ELR (cell line): ENCODE results near the gene CCDC30.

Source experiments
- DNase-seq: peaks from one replicate; pipeline ENCODE4 v3.0.0-alpha.2; 2015; ENCODE audit warnings: low read depth

Gene CCDC30

DNA sequence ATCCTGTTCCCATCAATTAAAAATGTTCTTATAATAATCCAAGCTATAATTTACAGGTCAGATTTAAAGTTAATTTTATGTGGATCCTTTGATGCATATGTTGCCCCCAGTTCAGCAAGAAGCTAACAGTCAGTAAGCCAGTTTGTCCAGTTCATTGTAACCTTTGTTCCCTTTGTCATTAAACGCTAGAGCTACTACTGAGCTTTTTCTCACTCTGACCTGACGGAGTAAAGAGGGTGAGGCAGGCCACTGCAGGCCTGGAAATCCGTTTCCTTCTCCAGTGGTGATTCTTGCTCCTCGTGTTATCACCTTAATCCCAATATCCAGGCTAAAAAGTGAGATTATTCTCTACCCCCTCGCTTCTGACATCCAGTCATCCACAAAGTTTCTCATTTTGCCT lies 229.4 kb downstream of the CCDC30 start:
- DNase-seq = no peak

DNA sequence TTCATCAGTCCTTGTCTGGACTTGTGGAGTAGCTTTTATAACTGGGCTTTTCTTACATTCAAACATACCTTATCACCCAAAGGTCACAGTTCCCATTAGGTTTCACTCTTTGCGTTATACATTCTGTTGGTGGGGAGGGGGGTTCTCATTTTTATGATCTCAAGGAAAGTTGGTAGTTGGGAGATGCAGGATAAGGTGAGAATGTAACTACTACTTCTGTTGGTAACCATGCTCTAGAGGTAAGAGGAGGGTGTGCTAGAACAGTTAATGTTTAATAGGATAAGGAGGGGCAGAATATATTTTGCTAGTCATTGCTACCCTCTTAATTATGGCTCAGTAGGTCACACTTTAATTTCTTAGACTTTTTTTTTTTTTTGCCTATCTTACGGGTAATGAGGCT lies 229.8 kb downstream of the CCDC30 start:
- DNase-seq = no peak

DNA sequence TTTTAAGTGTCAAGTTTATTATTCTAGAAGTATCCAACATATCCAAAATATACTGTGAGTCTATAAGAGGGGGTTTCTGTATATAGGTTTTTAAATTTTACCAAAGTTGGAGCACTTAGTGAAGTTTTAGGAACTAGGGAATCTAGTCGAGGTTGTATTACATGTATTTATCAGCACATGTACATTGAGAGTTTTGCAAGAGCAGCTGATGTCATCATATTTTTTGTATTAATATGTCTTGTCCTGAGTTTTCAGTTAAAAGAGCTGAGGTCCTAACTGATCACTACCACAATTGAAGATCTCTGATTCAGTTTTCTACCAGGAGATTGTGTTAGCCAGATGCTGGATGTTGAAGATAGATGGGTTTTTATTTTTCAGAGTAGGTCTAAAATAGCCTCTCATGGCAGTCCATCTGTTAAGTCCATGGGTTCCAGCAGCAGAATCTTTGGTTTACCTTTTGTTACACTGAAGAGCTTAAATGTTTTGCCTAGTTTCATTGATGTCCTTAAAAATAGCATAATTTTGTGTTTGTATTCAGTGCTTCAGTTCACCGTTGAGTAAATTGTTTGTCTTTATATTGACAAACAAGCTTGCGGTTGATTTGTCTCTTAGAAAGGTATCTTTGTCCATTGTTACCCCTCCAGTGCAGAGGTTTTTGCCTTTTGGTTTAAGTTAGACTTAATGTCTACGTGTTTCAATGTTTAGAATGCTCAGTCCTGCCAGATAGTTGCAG lies 235.2 kb downstream of the CCDC30 start:
- DNase-seq = no peak

DNA sequence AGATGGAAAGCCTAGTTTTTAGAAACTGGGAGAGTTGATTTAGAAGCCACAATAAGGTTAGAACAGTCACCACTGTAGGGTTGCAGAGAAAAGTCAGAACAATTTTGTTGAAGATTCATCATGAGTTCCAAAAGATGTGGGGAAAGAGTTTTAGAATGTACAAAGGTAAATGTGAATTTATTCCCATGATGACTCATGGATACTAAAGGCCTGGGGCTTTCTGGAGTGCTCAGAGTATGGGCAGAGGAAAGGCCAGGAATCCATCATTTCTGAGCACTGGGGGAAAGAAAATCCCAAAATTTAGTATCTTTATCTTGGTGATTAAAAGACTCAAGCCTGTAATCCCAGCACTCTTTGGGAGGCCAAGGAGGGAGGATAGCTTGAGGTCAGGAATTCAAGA lies 236.9 kb downstream of the CCDC30 start:
- DNase-seq = peak; percentile 47

DNA sequence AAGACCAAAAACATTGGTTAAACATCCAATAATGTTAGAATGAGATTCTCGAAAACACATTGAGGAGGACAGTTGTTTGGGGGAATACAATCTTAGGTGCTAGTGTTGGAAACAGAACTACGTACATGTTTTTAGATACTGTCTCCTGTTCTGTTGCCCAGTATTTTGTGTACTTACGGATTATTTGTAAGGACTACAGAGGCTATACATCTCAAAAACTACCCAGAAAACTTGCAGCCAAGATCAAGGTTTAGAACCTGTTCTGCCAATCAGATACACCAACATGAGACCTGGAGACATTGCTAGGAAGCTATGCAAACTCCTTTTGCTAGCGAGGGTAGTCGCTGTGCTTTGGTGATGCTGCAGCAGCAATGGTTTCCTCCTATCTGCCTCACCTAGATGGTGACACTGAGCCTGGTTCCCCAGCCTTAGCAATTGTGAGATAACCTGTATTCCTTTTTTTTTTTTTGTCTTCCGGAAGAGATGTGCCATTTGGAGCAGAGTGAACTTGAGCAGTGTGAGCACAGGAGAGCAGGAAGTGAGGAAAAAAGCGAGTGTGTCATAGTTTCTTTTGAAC lies 240.9 kb downstream of the CCDC30 start:
- no peak for DNase-seq
